ENCODE data around the gene MTCP1. TPM values are rescaled to one million over a fixed set of nuclear protein-coding genes. Genes with fewer than 3 reads are reported as not detected.

The MTCP1 gene
- total RNA-seq, 1 donor from 2014 or later = 24.4 TPM

DNA sequence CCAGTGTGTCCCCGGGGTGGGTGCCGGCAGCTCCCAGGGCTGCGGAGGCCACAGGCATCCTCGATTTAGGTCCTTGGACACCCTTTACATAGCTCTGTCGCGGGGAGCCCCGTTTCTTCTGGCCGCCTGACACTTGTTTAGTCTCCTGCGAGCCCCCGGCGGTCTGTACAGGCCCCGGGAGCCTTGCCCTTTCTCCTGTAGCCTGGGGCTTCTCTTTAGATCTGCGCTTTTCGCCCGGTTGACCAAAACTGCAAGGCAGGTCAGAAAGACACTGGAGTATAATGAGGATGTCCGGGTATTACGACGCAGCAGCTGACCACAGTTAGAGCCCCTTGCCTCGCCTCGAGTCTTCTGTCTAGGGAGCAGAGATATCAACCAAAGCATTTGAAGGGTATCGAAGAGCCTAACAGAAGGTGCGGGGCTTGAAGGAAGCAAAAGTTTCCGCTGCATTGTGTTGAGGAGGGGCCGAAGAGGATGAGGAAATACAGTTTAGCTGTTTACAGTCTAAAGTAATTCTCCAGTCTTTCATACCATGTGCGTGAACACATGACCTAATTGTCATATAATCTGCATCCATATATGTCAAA, 851 bp upstream of the MTCP1 start:
- H3K36me3 Mint-ChIP-seq (ENCODE audit: unreplicated experiment) = peaks cover 2% of the 10 kb centered on the region
- TF ChIP-seq CTCF (IDR thresholded peaks at IDR 0.05) = no peak
- no peak for DNase-seq (ENCODE audit: extremely low spot score, unreplicated experiment)
- no peaks in the 10 kb centered on the region for H3K27me3 Mint-ChIP-seq (ENCODE audit: unreplicated experiment)
- H3K4me3 Mint-ChIP-seq (ENCODE audit: unreplicated experiment) = peak overlapping the region; percentile 86
- H3K27ac Mint-ChIP-seq (ENCODE audit: unreplicated experiment) = peak overlapping the region; percentile 85
- H3K4me1 Mint-ChIP-seq (ENCODE audit: unreplicated experiment) = peaks cover 27% of the 10 kb centered on the region
- H3K9me3 Mint-ChIP-seq (ENCODE audit: unreplicated experiment) = no peaks in the 10 kb centered on the region

DNA sequence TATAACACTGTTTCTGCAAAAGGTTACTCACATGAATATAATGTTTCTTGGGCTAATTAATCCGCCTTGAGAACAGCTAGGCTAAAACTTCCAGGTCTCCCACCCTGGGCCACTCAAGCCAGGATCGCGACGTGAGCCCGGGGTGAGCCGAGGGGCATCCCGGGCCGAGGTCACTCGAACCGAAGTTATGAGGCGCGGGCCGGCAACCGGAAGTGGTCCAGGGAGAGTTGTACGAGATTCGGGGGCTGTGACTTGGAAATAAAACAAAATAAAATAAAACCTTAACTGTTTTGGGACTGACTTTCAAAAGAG, 317 bp downstream of the MTCP1 start:
- peak overlapping the region; percentile 80 for H3K4me3 Mint-ChIP-seq (ENCODE audit: unreplicated experiment)
- DNase-seq (ENCODE audit: extremely low spot score, unreplicated experiment) = no peak
- H3K9me3 Mint-ChIP-seq (ENCODE audit: unreplicated experiment) = no peaks in the 10 kb centered on the region
- peaks cover 2% of the 10 kb centered on the region for H3K36me3 Mint-ChIP-seq (ENCODE audit: unreplicated experiment)
- peak overlapping the region; percentile 91 for H3K27ac Mint-ChIP-seq (ENCODE audit: unreplicated experiment)
- H3K27me3 Mint-ChIP-seq (ENCODE audit: unreplicated experiment) = no peaks in the 10 kb centered on the region
- no peak for TF ChIP-seq CTCF (IDR thresholded peaks at IDR 0.05)
- H3K4me1 Mint-ChIP-seq (ENCODE audit: unreplicated experiment) = peaks cover 27% of the 10 kb centered on the region

DNA sequence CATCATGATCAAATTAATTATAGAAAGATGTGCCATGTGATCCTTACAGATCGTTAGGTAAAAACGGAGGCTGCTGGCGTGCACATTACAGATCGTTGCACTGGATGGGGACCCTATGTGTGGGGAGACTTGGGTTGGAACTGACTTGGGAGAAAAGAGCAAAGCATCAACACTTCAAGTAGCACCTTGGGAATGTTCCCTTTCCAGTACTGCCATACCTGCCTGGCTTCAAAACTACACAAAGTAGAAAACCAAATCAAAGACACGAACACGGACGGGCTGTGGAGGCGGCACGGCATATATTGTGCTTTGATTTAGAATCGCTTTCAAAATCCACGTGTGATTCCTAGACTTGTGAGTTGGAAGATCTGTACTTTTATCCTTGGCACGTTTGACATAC, 898 bp downstream of the MTCP1 start:
- H3K36me3 Mint-ChIP-seq (ENCODE audit: unreplicated experiment) = peaks cover 2% of the 10 kb centered on the region
- no peak for TF ChIP-seq CTCF (IDR thresholded peaks at IDR 0.05)
- peak overlapping the region; percentile 80 for H3K4me3 Mint-ChIP-seq (ENCODE audit: unreplicated experiment)
- H3K9me3 Mint-ChIP-seq (ENCODE audit: unreplicated experiment) = no peaks in the 10 kb centered on the region
- peak overlapping the region; percentile 91 for H3K27ac Mint-ChIP-seq (ENCODE audit: unreplicated experiment)
- H3K27me3 Mint-ChIP-seq (ENCODE audit: unreplicated experiment) = no peaks in the 10 kb centered on the region
- no peak for DNase-seq (ENCODE audit: extremely low spot score, unreplicated experiment)
- peaks cover 27% of the 10 kb centered on the region for H3K4me1 Mint-ChIP-seq (ENCODE audit: unreplicated experiment)

DNA sequence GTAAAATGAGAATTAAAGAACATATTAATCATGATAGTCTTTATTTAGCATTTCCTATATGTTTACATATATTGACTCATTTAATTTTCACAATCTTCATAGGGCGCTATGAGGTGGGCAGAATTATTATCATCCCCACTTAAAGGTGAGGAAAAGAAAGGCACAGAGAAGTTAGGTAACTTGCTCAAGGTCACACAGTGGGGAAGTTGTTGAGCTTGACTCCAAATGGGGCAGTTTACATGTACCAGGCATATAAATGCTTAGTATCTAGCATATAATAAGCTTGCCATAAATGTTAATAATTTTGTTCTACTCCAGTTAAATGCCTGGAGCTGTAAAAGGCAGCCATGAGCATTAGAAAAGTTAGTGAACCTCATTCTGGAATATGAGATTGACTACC, 1.5 kb downstream of the MTCP1 start:
- no peak for TF ChIP-seq CTCF (IDR thresholded peaks at IDR 0.05)
- peak overlapping the region; percentile 80 for H3K4me3 Mint-ChIP-seq (ENCODE audit: unreplicated experiment)
- no peak for DNase-seq (ENCODE audit: extremely low spot score, unreplicated experiment)
- H3K4me1 Mint-ChIP-seq (ENCODE audit: unreplicated experiment) = peaks cover 27% of the 10 kb centered on the region
- no peaks in the 10 kb centered on the region for H3K27me3 Mint-ChIP-seq (ENCODE audit: unreplicated experiment)
- no peaks in the 10 kb centered on the region for H3K9me3 Mint-ChIP-seq (ENCODE audit: unreplicated experiment)
- H3K27ac Mint-ChIP-seq (ENCODE audit: unreplicated experiment) = no peak overlapping the region
- H3K36me3 Mint-ChIP-seq (ENCODE audit: unreplicated experiment) = peaks cover 2% of the 10 kb centered on the region

DNA sequence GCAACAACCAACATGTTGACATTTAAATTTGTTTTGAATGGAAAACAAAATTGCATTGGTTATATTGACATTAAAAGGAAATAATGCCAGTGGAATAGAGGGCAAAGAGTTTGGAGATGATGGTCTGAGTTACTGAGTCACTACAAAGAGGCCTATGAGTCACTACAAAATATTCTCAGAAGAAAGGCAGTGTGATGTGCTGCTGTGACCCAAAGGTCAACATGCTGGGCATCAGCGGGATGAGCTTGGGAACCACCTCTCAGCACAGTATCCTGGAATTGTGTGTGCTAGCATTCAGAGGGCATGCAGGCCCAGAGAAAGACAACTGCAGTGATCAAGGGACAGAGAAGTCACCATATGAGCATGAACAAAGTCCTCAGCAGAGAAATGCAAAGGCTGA, 2.8 kb downstream of the MTCP1 start:
- no peak overlapping the region for H3K4me3 Mint-ChIP-seq (ENCODE audit: unreplicated experiment)
- TF ChIP-seq CTCF (IDR thresholded peaks at IDR 0.05) = no peak
- no peak for DNase-seq (ENCODE audit: extremely low spot score, unreplicated experiment)
- H3K9me3 Mint-ChIP-seq (ENCODE audit: unreplicated experiment) = no peaks in the 10 kb centered on the region
- H3K4me1 Mint-ChIP-seq (ENCODE audit: unreplicated experiment) = peaks cover 27% of the 10 kb centered on the region
- H3K36me3 Mint-ChIP-seq (ENCODE audit: unreplicated experiment) = no peaks in the 10 kb centered on the region
- no peaks in the 10 kb centered on the region for H3K27me3 Mint-ChIP-seq (ENCODE audit: unreplicated experiment)
- H3K27ac Mint-ChIP-seq (ENCODE audit: unreplicated experiment) = peak overlapping the region; percentile 11
